GM12878 (cell line): ENCODE data around the gene GPC5. TPM values are rescaled to one million over a fixed set of nuclear protein-coding genes. Genes with fewer than 3 reads are reported as not detected.

Experiments used
- ATAC-seq: fragments of 200-7000 bp; cut with Tn5 transposase; 3 replicates; pipeline ENCODE4 v1.9.1; 2020; ENCODE audit warnings: mild to moderate bottlenecking, moderate library complexity
- BruUV-seq: library from RNA; stranded (reverse); fragments of 400-500 nt; replicated peaks from 2 replicates; lab custom pipeline; 2021; lab: Mats Ljungman, UMichigan
- CTCF ChIA-PET: fragments of 300-600 bp; sonication (Branson Sonifier 250); formaldehyde crosslinking; extraction: SDS; loops from one replicate; lab custom pipeline; 2021; ENCODE audit warnings: inconsistent platforms; lab: Yijun Ruan, JAX
- POLR2A ChIA-PET: fragments of 350-600 bp; formaldehyde crosslinking; extraction: SDS; loops from one replicate; lab custom pipeline; 2021; ENCODE audit warnings: inconsistent platforms; lab: Charles Lee
- RAD21 ChIA-PET: fragments of 300-600 bp; sonication (Branson Sonifier 250); formaldehyde crosslinking; loops from one replicate; lab custom pipeline; 2023; ENCODE audit warnings: antibody characterized with exemption; ENCODE audit not compliant: unreplicated experiment; lab: Charles Lee
- SMC1A ChIA-PET: fragments of 300-600 bp; sonication (Branson Sonifier 250); formaldehyde crosslinking; loops from one replicate; lab custom pipeline; 2023; ENCODE audit not compliant: unreplicated experiment, uncharacterized antibody; lab: Charles Lee
- DNase-seq: peaks from one replicate; pipeline ENCODE4 v3.0.0-alpha.2; 2011; ENCODE audit warnings: low read depth, low spot score
- FAIRE-seq: peaks from 3 replicates; lab custom pipeline; 2011; peaks lifted over from hg19 to GRCh38; lab: Jason Lieb, UNC
- H2AFZ ChIP-seq: 2 replicates; pipeline ENCODE4 v1.6.0; 2011; ENCODE audit warnings: low read depth, low read length, control low read depth; ENCODE audit not compliant: control insufficient read depth
- H3K27ac ChIP-seq: 2 replicates; pipeline ENCODE4 v1.5.1; 2011; ENCODE audit warnings: control low read depth; ENCODE audit not compliant: control insufficient read depth, insufficient read depth
- H3K27me3 ChIP-seq, 2 experiments: replicated peaks in 1 of 2; 2 replicates each; pipeline versions ENCODE4 v1.6.0 to v1.6.1; 2011; ENCODE audit warnings: low read length in 1 of 2; ENCODE audit not compliant: control insufficient read depth in 2 of 2, insufficient read depth in 2 of 2
- H3K36me3 ChIP-seq, 2 experiments: 2 replicates each; pipeline ENCODE4 v1.5.1; 2011; ENCODE audit warnings: low read length in 1 of 2; ENCODE audit not compliant: control insufficient read depth in 2 of 2, insufficient read depth in 2 of 2
- H3K4me1 ChIP-seq: 2 replicates; pipeline ENCODE4 v1.6.1; 2011; ENCODE audit warnings: mild to moderate bottlenecking, low read length, moderate library complexity, mixed read lengths; ENCODE audit not compliant: control insufficient read depth, insufficient read depth
- H3K4me2 ChIP-seq: 2 replicates; pipeline ENCODE4 v1.6.0; 2011; ENCODE audit warnings: control low read depth; ENCODE audit not compliant: control insufficient read depth, insufficient read depth
- H3K4me3 ChIP-seq: fragments of 200-600 bp; sonication (generic); 2 replicates; pipeline ENCODE4 v1.5.1; 2016
- H3K79me2 ChIP-seq: 2 replicates; pipeline ENCODE4 v1.6.0; 2011; ENCODE audit warnings: low read length; ENCODE audit not compliant: control insufficient read depth, insufficient read depth
- H3K9ac ChIP-seq: 2 replicates; pipeline ENCODE4 v1.8.0; 2011; ENCODE audit warnings: low read length, control low read depth, mixed read lengths; ENCODE audit not compliant: control insufficient read depth, insufficient read depth
- H3K9me3 ChIP-seq: replicated peaks from 3 replicates; pipeline ENCODE4 v1.5.1; 2011; ENCODE audit warnings: mild to moderate bottlenecking, low read length; ENCODE audit not compliant: control insufficient read depth, insufficient read depth
- H4K20me1 ChIP-seq: 2 replicates; pipeline ENCODE4 v1.6.0; 2011; ENCODE audit not compliant: control insufficient read depth, insufficient read depth
- BHLHE40 ChIP-seq, 2 experiments: fragments of 450-650 bp in 1 of 2; IDR thresholded peaks; 2 replicates each; pipeline ENCODE4 v1.6.1; 2011 to 2017; ENCODE audit warnings: low read depth in 2 of 2, borderline replicate concordance in 1 of 2, improper control_type of control experiment in 1 of 2, low read length in 1 of 2, mild to moderate bottlenecking in 1 of 2
- BMI1 ChIP-seq: fragments of 450-650 bp; IDR thresholded peaks from 2 replicates; pipeline ENCODE4 v1.6.1; 2016; ENCODE audit warnings: mild to moderate bottlenecking, moderate library complexity, borderline replicate concordance
- BRCA1 ChIP-seq: IDR thresholded peaks from 2 replicates; pipeline ENCODE4 v1.6.1; 2011; ENCODE audit warnings: low read depth, low read length, improper control_type of control experiment
- CREM ChIP-seq: IDR thresholded peaks from 2 replicates; pipeline ENCODE4 v1.6.1; 2014; ENCODE audit warnings: antibody characterized with exemption, low read depth
- IRF3 ChIP-seq: fragments of 450-650 bp; IDR thresholded peaks from 2 replicates; pipeline ENCODE4 v1.6.1; 2014; ENCODE audit warnings: mild to moderate bottlenecking
- KAT2A ChIP-seq: conservative IDR thresholded peaks from 2 replicates; pipeline ENCODE4 v1.6.1; 2011; ENCODE audit warnings: low read depth, low read length; ENCODE audit not compliant: control insufficient read depth
- KLF5 ChIP-seq: fragments of 450-650 bp; IDR thresholded peaks from 2 replicates; pipeline ENCODE4 v1.6.1; 2014; ENCODE audit warnings: mild to moderate bottlenecking; ENCODE audit not compliant: partially characterized antibody
- MEF2B ChIP-seq: fragments of 450-650 bp; IDR thresholded peaks from 2 replicates; pipeline ENCODE4 v1.6.1; 2018; ENCODE audit warnings: mild to moderate bottlenecking, moderate library complexity; ENCODE audit not compliant: partially characterized antibody, poor library complexity, severe bottlenecking
- NBN ChIP-seq: fragments of 450-650 bp; IDR thresholded peaks from 2 replicates; pipeline ENCODE4 v1.6.1; 2016
- RUNX3 ChIP-seq: IDR thresholded peaks from 2 replicates; pipeline ENCODE4 v1.6.1; 2012; ENCODE audit warnings: low read length, inconsistent platforms
- STAT3 ChIP-seq: IDR thresholded peaks from 2 replicates; pipeline ENCODE4 v1.6.1; 2011; ENCODE audit warnings: low read depth, low read length, improper control_type of control experiment
- in situ Hi-C: fragments of 300-500 bp; cut with MboI; formaldehyde crosslinking; loops from 9 replicates; pipeline ENCODE4 v1.14.3; 2018; ENCODE audit warnings: mixed read lengths
- intact Hi-C: fragments of 100-400 bp; cut with micrococcal nuclease; formaldehyde crosslinking; loops from one replicate; pipeline ENCODE4 v1.14.2; 2022; ENCODE audit not compliant: unreplicated experiment
- polyA plus RNA-seq, 11 experiments: library from polyadenylated mRNA; depleted of rRNA in 4 of 11; unstranded in 6 of 11; stranded (reverse) in 5 of 11; fragments of >200 nt; fragmentation: Nextera tagmentation in 4 of 11; fragmentation: Illumina TruSeq in 1 of 11; extraction: Ambion mirVana in 4 of 11; extraction: Trizol in 1 of 11; gene quantifications; 1 replicate in 1 of 11; 2 replicates in 10 of 11; pipeline versions ENCODE4 v1.2.1 to v1.2.3, GENCODE V29; 2011 to 2016; ENCODE audit warnings: inconsistent platforms in 2 of 11, missing spikeins in 2 of 11, low read depth in 1 of 11
- total RNA-seq, 4 experiments: library from RNA; depleted of rRNA in 3 of 4; stranded (reverse); fragments of >200 nt in 3 of 4; fragmentation: Illumina TruSeq in 1 of 4; extraction: Trizol in 1 of 4; gene quantifications; 2 replicates each; pipeline versions ENCODE4 v1.2.1 to v1.2.3, GENCODE V29; 2013 to 2021
- TF ChIP-seq, protein P1 (sequence below): fragments of 450-650 bp; formaldehyde crosslinking; IDR thresholded peaks from 2 replicates; pipeline ENCODE4 v1.4.0; 2022; ENCODE audit warnings: mild to moderate bottlenecking, moderate library complexity
- TF ChIP-seq, protein P2 (sequence below): IDR thresholded peaks from 2 replicates; pipeline ENCODE4 v1.6.1; 2011; ENCODE audit warnings: borderline replicate concordance, low read depth, mild to moderate bottlenecking, moderate library complexity, low read length; ENCODE audit not compliant: insufficient read depth, poor library complexity, severe bottlenecking
- TF ChIP-seq, protein P3 (sequence below): IDR thresholded peaks from 2 replicates; pipeline ENCODE4 v1.6.1; 2012; ENCODE audit warnings: low read depth, low read length, improper control_type of control experiment

Gene GPC5
- total and polyA plus RNA-seq, 10 of the 15 experiments (the other 5 are each of a cell fraction or from before 2014, with no cell fraction given) = 0.05 to 0.87 (median 0.44) TPM; not detected in 1

- H3K4me2 ChIP-seq = no peak overlapping the region
- ChIA-PET SMC1A (interaction anchor here (0.6 to 1.6 kb wide), 2 partner anchors 10 to 64 kb away, joined by 3 read pairs; no protein-coding TSS in a partner anchor), CTCF (no interaction called here), RAD21 (no interaction called here), POLR2A (no interaction called here)
- no peak overlapping the region for H2AFZ ChIP-seq
- H3K27ac ChIP-seq = no peak overlapping the region
- intact Hi-C loops (no loop called here), in situ Hi-C loops (no loop called here)
- TF ChIP-seq BHLHE40 (IDR thresholded peaks at IDR 0.05; ENCODE audit: borderline replicate concordance in 1 of 2, low read depth in 2 of 2, low read length in 1 of 2) = no peak
- TF ChIP-seq STAT3 = no peak
- no peak for TF ChIP-seq RUNX3
- TF ChIP-seq, protein P1, sequence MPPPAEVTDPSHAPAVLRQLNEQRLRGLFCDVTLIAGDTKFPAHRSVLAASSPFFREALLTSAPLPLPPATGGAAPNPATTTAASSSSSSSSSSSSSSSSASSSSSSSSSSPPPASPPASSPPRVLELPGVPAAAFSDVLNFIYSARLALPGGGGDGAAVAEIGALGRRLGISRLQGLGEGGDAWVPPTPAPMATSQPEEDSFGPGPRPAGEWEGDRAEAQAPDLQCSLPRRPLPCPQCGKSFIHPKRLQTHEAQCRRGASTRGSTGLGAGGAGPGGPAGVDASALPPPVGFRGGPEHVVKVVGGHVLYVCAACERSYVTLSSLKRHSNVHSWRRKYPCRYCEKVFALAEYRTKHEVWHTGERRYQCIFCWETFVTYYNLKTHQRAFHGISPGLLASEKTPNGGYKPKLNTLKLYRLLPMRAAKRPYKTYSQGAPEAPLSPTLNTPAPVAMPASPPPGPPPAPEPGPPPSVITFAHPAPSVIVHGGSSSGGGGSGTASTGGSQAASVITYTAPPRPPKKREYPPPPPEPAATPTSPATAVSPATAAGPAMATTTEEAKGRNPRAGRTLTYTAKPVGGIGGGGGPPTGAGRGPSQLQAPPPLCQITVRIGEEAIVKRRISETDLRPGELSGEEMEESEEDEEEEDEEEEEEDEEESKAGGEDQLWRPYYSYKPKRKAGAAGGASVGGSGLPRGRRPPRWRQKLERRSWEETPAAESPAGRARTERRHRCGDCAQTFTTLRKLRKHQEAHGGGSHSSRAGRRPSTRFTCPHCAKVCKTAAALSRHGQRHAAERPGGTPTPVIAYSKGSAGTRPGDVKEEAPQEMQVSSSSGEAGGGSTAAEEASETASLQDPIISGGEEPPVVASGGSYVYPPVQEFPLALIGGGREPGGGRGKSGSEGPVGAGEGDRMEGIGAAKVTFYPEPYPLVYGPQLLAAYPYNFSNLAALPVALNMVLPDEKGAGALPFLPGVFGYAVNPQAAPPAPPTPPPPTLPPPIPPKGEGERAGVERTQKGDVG (CRISPR knock-in tag) = no peak
- no peak for TF ChIP-seq BMI1
- no peak for TF ChIP-seq KAT2A
- no peak for TF ChIP-seq KLF5
- TF ChIP-seq, protein P2, sequence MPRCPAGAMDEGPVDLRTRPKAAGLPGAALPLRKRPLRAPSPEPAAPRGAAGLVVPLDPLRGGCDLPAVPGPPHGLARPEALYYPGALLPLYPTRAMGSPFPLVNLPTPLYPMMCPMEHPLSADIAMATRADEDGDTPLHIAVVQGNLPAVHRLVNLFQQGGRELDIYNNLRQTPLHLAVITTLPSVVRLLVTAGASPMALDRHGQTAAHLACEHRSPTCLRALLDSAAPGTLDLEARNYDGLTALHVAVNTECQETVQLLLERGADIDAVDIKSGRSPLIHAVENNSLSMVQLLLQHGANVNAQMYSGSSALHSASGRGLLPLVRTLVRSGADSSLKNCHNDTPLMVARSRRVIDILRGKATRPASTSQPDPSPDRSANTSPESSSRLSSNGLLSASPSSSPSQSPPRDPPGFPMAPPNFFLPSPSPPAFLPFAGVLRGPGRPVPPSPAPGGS = no peak
- TF ChIP-seq BRCA1 = no peak
- no peak for TF ChIP-seq MEF2B
- TF ChIP-seq IRF3 = no peak
- no peak for TF ChIP-seq NBN
- TF ChIP-seq, protein P3, sequence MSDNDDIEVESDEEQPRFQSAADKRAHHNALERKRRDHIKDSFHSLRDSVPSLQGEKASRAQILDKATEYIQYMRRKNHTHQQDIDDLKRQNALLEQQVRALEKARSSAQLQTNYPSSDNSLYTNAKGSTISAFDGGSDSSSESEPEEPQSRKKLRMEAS = no peak
- no peak for TF ChIP-seq CREM
- no peaks in the 10 kb centered on the region for H3K4me1 ChIP-seq
- no peak for DNase-seq
- no peak overlapping the region for H3K4me3 ChIP-seq
- BruUV-seq = no TSS peak
- no peak for FAIRE-seq
- no peak for ATAC-seq
- H3K9ac ChIP-seq = no peak overlapping the region
- no peaks in the 10 kb centered on the region for H3K27me3 ChIP-seq
- no peaks in the 10 kb centered on the region for H4K20me1 ChIP-seq
- no peaks in the 10 kb centered on the region for H3K9me3 ChIP-seq
- no peaks in the 10 kb centered on the region for H3K36me3 ChIP-seq
- H3K79me2 ChIP-seq = no peaks in the 10 kb centered on the region
Measured at GRCh38 chr13:92849381-92849780, 1451.0 kb downstream of the GPC5 start.
